Measurements from ENCODE around the gene LHFPL3.

DNA sequence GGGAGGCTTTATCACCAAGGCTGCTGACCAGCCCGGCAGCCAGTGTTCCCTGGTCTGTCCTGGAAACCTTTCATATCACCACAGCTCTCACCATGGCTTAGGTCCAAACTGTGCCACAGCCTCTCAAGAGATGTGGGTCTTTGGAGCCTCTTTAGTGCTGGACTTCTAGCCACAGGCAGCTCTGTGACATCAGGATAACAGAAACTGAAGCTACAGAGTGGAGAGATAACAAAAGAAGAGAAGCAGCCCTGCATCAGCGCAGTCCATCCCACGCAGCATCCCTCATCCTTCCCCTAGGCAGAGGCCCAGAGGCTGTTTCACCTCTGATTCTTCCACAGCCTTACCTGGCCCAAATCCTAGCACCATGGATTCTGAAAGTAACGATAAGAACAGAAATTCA is 497.7 kb downstream of the LHFPL3 start:
- TF ChIP-seq, protein P1, sequence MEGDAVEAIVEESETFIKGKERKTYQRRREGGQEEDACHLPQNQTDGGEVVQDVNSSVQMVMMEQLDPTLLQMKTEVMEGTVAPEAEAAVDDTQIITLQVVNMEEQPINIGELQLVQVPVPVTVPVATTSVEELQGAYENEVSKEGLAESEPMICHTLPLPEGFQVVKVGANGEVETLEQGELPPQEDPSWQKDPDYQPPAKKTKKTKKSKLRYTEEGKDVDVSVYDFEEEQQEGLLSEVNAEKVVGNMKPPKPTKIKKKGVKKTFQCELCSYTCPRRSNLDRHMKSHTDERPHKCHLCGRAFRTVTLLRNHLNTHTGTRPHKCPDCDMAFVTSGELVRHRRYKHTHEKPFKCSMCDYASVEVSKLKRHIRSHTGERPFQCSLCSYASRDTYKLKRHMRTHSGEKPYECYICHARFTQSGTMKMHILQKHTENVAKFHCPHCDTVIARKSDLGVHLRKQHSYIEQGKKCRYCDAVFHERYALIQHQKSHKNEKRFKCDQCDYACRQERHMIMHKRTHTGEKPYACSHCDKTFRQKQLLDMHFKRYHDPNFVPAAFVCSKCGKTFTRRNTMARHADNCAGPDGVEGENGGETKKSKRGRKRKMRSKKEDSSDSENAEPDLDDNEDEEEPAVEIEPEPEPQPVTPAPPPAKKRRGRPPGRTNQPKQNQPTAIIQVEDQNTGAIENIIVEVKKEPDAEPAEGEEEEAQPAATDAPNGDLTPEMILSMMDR (IDR thresholded peaks at IDR 0.05; ENCODE audit: low read depth, low read length), result no peak
- TF ChIP-seq POLR2A (IDR thresholded peaks at IDR 0.05; ENCODE audit: extremely low read depth, insufficient read length), result no peak
